COLO829 (cell line): ENCODE data around the gene ENGASE.

Experiments used
- DNase-seq: peaks from one replicate; pipeline ENCODE4 v3.0.0; 2012; ENCODE audit warnings: low spot score

Gene ENGASE

GRCh38 chr17:79093270-79093669 is 18.6 kb downstream of the ENGASE start:
- no peak for DNase-seq

GRCh38 chr17:79094261-79094660 is 19.6 kb downstream of the ENGASE start:
- DNase-seq = no peak

- no peak for DNase-seq
Measured at GRCh38 chr17:79095345-79096055, 20.9 kb downstream of the ENGASE start.

DNA sequence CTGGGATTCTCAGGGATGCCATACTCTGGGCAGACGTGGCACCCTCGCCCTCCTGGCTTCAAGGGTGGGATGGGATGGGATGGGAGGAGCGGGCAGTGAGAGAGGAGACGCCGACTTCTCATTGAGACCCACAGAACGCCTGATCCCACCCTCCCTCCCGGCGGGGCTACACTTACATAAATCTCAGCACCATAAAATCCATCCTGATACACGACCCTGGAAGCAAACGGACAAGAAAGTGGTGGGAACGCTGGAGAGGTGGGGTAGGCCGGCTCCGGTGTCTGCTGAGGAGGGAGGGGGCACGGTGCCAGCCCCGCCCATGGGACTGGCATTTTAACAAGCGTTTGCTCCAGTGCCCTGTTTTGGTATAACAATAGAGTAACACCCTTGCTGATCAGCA is 21.9 kb downstream of the ENGASE start:
- DNase-seq = no peak

DNA sequence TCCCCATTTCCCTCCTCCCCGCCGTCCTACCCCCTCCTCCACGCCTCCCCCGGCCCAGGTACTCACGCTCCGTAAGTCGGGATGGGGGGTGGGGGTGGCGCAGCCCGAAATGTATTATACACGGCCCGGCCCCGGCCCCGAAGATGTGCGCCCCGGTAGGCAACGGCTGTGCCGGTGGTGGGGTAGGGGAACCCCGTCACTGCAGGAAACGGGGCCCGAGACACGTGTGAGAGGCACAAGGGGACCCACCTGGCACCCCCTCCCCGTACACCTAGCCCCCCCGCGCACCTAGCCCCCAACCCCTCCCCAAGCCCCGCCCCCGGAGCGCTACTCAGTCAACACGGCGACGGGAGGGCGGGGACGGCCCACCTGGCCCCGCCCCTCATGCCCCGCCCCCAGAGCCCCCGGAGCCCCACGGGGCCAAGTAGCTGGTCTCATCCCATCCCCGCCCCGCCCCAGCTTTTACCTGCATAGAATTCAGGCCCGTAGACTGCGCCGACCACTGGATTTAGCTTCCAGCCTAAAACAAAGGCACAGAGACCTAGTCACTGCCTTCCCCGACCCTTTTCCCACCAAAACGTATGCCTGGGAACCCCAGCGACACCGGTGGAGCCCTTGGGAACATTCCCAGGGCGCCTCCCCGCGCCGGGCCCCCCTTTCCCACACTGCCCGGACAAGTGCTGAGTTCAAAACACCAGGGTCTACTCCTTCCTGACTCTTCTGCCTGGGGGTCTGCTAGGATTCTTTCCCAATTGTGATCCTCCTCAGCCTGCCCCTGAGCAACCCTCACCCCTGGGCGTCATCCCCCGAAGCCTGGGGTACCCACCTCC is 22.8 kb downstream of the ENGASE start:
- no peak for DNase-seq

- no peak for DNase-seq
Measured at GRCh38 chr17:79098282-79098867, 23.8 kb downstream of the ENGASE start.

- DNase-seq = no peak
Measured at GRCh38 chr17:79100405-79100804, 25.8 kb downstream of the ENGASE start.

DNA sequence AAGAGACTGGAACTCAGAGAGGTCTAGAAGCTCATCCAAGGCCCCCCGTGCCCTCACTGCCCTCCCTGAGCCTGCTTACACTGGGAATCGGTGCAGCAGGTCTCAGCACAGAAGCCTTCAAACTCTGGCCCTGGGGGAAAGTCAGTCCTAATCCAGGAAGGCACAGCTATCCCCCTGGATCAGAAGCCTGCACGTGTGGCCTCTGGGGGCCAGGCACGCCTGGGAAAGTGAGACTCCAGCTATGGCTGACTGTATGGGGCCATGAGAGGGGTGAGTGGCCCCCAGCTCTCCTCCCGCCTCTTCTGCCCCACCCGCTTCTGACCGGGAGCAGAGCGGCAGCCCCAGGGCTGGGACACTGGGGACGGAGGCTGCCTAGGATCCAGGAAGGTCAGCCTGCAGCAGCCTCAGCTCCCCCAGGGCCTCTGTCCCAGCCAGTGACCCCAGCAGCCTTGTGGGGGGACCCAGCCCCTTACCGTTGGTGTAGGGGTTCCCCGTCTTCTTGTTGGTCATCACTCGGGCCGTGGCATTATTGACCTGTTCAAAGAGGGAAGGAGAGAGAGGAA is 26.6 kb downstream of the ENGASE start:
- DNase-seq = no peak

DNA sequence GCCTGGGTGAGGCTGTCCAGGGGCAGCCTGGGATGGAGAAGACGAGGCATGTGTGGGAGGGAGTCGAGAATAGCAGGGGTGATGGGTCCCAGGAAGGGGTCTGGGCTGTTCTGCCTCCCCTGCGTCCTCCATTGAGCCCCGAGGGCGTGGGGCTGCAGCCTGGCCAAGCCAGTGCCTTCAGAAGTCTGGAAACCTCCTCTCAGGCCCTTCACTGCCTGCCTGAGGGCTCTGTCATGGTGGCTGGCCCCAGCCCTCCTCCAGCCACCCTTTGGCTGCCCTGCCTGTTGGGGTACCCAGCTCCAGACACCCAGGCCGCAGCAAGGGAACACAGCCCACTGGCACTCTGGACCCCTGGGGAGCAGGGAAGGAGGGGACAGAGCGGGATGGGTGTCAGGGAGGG is 27.6 kb downstream of the ENGASE start:
- DNase-seq = no peak

GRCh38 chr17:79104898-79105600 is 30.4 kb downstream of the ENGASE start:
- DNase-seq = no peak

DNA sequence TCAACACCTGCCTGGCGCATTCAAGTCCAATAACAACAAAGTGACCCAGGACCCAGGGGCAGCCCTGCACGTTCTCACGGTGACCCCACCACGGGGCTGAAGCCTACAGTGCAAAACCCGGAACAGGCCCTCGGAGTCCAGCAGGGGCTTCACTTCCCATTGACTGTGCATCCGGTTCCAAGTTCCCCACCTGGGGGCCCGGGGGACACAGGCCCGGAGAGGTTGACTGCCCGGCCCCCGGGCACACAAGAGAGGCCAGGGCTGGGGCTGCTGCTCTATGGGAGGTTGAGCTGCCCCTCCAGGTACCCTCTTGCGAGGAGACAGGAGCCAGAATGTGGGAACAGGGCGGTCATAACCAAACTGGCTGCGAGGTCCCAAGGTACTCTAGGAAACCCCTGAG is 31.3 kb downstream of the ENGASE start:
- no peak for DNase-seq

DNA sequence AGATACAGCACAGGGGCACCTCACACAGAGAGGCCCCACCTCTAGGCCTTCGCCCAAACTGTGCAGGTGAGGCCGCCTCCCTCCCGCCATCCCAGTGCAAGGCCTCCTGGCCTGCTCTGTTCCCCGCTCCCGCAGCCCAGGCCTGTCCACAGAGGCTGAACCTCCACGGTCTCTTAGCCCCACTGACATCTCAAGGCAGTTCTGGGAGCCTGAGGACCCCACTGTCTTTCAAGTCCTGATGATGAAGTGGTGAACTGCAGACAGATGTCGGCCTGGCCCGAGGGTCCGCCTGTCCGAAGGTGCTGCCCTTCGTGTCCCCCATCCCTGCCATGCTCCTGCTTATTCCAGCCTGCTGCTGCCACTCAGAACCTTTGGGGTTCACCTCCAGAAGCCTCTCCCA is 32.3 kb downstream of the ENGASE start:
- DNase-seq = no peak

- DNase-seq = no peak
Measured at GRCh38 chr17:79107499-79108231, 33.0 kb downstream of the ENGASE start.

DNA sequence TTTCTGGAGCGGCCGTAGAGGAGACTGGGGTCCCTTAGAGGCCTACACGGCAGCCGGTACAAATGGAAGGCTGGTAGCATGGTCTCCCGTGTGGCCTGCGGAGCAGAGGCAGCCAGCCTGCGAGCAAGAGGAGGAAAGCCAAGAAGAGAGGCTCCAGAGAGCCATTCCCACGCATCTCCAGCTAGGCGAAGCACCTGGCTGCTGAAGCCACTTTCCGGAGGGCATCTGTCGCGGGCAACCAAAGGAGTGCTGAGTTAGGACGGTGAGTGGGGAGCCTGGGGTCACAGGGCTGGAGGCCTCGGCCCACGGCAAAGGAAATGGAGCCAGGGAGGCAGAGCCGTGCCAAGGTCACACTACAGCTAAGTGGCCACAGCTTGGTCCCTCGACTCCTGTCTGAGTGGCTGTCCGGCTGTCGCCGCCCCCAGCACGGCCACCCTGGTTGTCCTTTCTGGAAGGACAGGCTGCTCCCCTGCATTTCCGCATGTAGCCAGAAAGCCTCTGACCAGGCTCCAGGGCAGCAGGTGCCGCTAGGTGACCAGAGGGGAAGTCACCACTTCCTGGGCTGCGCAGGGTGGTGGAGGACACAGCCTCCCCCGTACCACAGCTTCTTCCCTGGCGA is 33.7 kb downstream of the ENGASE start:
- no peak for DNase-seq

GRCh38 chr17:79108870-79109269 is 34.2 kb downstream of the ENGASE start:
- no peak for DNase-seq

- DNase-seq = no peak
Measured at GRCh38 chr17:79109584-79109983, 35.0 kb downstream of the ENGASE start.

GRCh38 chr17:79111097-79111496 is 36.5 kb downstream of the ENGASE start:
- DNase-seq = no peak

GRCh38 chr17:79112471-79112870 is 37.8 kb downstream of the ENGASE start:
- DNase-seq = no peak

DNA sequence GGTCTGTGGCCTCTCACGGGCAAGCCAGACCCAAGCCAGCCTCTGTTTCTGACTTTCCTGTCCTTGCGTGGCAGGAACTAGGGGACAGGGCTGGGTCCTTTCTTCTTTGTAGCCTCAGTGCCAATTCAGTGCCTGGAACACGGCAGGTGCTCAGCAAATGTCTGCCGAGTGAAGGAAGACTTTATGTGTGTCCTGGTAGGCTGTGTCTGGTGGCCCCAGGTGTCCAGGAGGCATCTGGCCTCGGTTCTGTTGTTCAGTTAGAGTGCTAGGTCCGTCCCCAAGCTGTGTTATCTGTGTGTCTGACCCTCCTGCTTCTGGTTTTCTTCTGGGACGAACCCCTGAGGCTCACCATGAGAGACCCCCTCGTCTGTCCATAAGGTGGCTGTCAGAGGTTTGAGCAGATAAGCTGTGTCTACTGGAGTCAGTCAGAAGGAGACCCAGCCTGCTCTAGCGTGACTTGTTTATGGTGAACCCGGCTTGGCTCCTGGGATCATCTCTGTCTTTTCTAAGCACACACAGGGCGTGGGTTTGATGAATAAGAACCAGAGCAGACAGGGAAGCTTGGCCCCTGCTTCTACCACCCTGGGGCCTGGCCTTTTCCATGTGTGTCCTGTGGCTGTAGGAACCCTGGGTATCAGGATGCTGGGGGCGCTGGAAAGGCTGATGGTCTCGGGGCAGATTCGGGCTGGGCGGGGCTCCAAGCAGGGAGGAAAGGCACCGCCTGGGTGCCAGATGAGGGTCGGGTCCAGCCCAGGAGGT is 39.3 kb downstream of the ENGASE start:
- no peak for DNase-seq
